K562 (cell line): ENCODE results near the gene TF. TPM values are rescaled to one million over a fixed set of nuclear protein-coding genes. Genes with fewer than 3 reads are reported as not detected.

Experiments used
- ATAC-seq: fragments of 200-7000 bp; cut with Tn5 transposase; 3 replicates; pipeline ENCODE4 v1.9.1; 2020; ENCODE audit warnings: moderate library complexity
- BruUV-seq: library from RNA; stranded (reverse); fragments of 400-500 nt; replicated peaks from 2 replicates; lab custom pipeline; 2021; lab: Mats Ljungman, UMichigan
- CTCF ChIA-PET: fragments of 300-600 bp; formaldehyde crosslinking; extraction: SDS; loops from one replicate; lab custom pipeline; 2021; ENCODE audit warnings: low intra/inter-chr PET ratio; lab: Yijun Ruan, JAX
- POLR2A ChIA-PET: fragments of 300-600, 350-650 bp; sonication (Branson Sonifier 250); formaldehyde crosslinking; extraction: SDS; loops from one replicate; lab custom pipeline; 2021; ENCODE audit warnings: antibody characterized with exemption, inconsistent platforms; lab: Yijun Ruan, JAX
- DNase-seq, 4 experiments: peaks; one replicate each; pipeline versions ENCODE4 v3.0.0 to v3.0.0-alpha.2; 2011 to 2018; ENCODE audit warnings: low spot score in 3 of 4, mixed read lengths in 3 of 4; ENCODE audit errors: extremely low read depth in 1 of 4
- FAIRE-seq: peaks from 2 replicates; lab custom pipeline; 2011; peaks lifted over from hg19 to GRCh38; lab: Jason Lieb, UNC
- H2AFZ ChIP-seq: 2 replicates; pipeline ENCODE4 v1.6.0; 2011; ENCODE audit warnings: low read depth, low read length, control low read depth, inconsistent platforms
- H3K27ac ChIP-seq: fragments of 200-600 bp; 3 replicates; pipeline ENCODE4 v1.8.0; 2011; ENCODE audit warnings: low read depth, mild to moderate bottlenecking, control low read depth, inconsistent platforms, low read length, moderate library complexity, mixed read lengths; ENCODE audit errors: extremely low read depth
- H3K27me3 ChIP-seq, 2 experiments: fragments of 300-600 bp in 1 of 2; 2 replicates in 1 of 2; 3 replicates in 1 of 2; pipeline versions ENCODE4 v1.6.0 to v1.8.0; 2011; ENCODE audit warnings: inconsistent platforms in 2 of 2, low read length in 2 of 2, mild to moderate bottlenecking in 1 of 2, mixed read lengths in 1 of 2, moderate library complexity in 1 of 2; ENCODE audit not compliant: control insufficient read depth in 2 of 2, insufficient read depth in 2 of 2
- H3K36me3 ChIP-seq: fragments of 300-600 bp; 3 replicates; pipeline ENCODE4 v1.8.0; 2011; ENCODE audit warnings: mild to moderate bottlenecking, low read length, inconsistent platforms; ENCODE audit not compliant: control insufficient read depth, insufficient read depth
- H3K4me1 ChIP-seq, 2 experiments: fragments of 200-600 bp in 1 of 2; replicated peaks in 1 of 2; 2 replicates in 1 of 2; 3 replicates in 1 of 2; pipeline versions ENCODE4 v1.5.1 to v1.8.0; 2011; ENCODE audit warnings: inconsistent platforms in 2 of 2, low read length in 2 of 2, mild to moderate bottlenecking in 1 of 2, mixed read lengths in 1 of 2, moderate library complexity in 1 of 2; ENCODE audit not compliant: control insufficient read depth in 2 of 2, insufficient read depth in 2 of 2
- H3K4me2 ChIP-seq: 2 replicates; pipeline ENCODE4 v1.6.1; 2011; ENCODE audit warnings: low read length, control low read depth, inconsistent platforms, mixed read lengths; ENCODE audit not compliant: insufficient read depth
- H3K4me3 ChIP-seq: fragments of 200-600 bp; sonication (generic), shearing (Covaris generic); 2 replicates; pipeline ENCODE4 v1.5.1; 2016; ENCODE audit warnings: control low read depth, inconsistent platforms
- H3K79me2 ChIP-seq: fragments of 200-600 bp; 3 replicates; pipeline ENCODE4 v1.8.0; 2011; ENCODE audit warnings: low read length, inconsistent platforms; ENCODE audit not compliant: control insufficient read depth, insufficient read depth
- H3K9ac ChIP-seq, 2 experiments: 2 replicates each; pipeline versions ENCODE4 v1.6.0 to v1.6.1; 2011; ENCODE audit warnings: low read depth in 2 of 2, low read length in 2 of 2, control low read depth in 1 of 2, inconsistent platforms in 1 of 2, mild to moderate bottlenecking in 1 of 2, mixed read lengths in 1 of 2; ENCODE audit not compliant: insufficient read depth in 1 of 2
- H3K9me1 ChIP-seq: one replicate; pipeline ENCODE4 v1.6.0; 2011; ENCODE audit warnings: inconsistent platforms, mild to moderate bottlenecking, low read length, moderate library complexity; ENCODE audit not compliant: control insufficient read depth, insufficient read depth
- H3K9me3 ChIP-seq: replicated peaks from 2 replicates; pipeline ENCODE4 v1.5.1; 2011; ENCODE audit warnings: low read depth, low read length, inconsistent platforms; ENCODE audit not compliant: control insufficient read depth, insufficient read depth
- H4K20me1 ChIP-seq: replicated peaks from 2 replicates; pipeline ENCODE4 v1.6.1; 2011; ENCODE audit warnings: low read length, inconsistent platforms, mixed read lengths; ENCODE audit not compliant: control insufficient read depth, insufficient read depth
- ATF1 ChIP-seq, 2 experiments: fragments of 450-650 bp in 1 of 2; IDR thresholded peaks; 2 replicates each; pipeline ENCODE4 v1.6.1; 2016; ENCODE audit warnings: missing compliant biosample characterization in 1 of 2, missing genetic modification characterization in 1 of 2
- ZNF121 ChIP-seq: sonication (generic); formaldehyde crosslinking; conservative IDR thresholded peaks from 2 replicates; pipeline ENCODE4 v1.8.0; 2022; ENCODE audit warnings: missing genetic modification reagents
- WGBS: fragments of 100-300 bp; shearing (Covaris generic); methylation state at CpG from one replicate; pipeline ENCODE4 v1.1.6; 2016; ENCODE audit warnings: low coverage, mixed read lengths; ENCODE audit not compliant: insufficient coverage; ENCODE audit errors: missing lambda C conversion rate; 5-methylcytosine and 5-hydroxymethylcytosine counted together
- in situ Hi-C: fragments of 300-500 bp; cut with MboI; formaldehyde crosslinking; loops from 4 replicates; pipeline ENCODE4 v1.15.0; 2018; ENCODE audit warnings: inconsistent platforms, mixed read lengths
- intact Hi-C: fragments of 100-400 bp; cut with micrococcal nuclease; formaldehyde crosslinking; loops from 2 replicates; pipeline ENCODE4 v1.14.2; 2022
- polyA plus RNA-seq, 8 experiments: library from polyadenylated mRNA; depleted of rRNA in 4 of 8; stranded (reverse) in 5 of 8; unstranded in 3 of 8; fragments of >200 nt; fragmentation: Nextera tagmentation in 2 of 8; fragmentation: Illumina TruSeq in 1 of 8; extraction: Ambion mirVana in 2 of 8; extraction: Trizol in 1 of 8; gene quantifications; 2 replicates each; pipeline versions ENCODE4 v1.2.1 to v1.2.3, GENCODE V29; 2011 to 2014; ENCODE audit warnings: inconsistent platforms in 1 of 8, missing spikeins in 1 of 8
- total RNA-seq, 7 experiments: library from RNA; depleted of rRNA in 6 of 7; stranded (reverse); fragments of >200 nt in 6 of 7; fragmentation: Illumina TruSeq in 2 of 7; extraction: Trizol in 2 of 7; gene quantifications; 2 replicates each; pipeline versions ENCODE4 v1.2.1 to v1.2.3, GENCODE V29; 2011 to 2021; ENCODE audit warnings: low replicate concordance in 1 of 7
- TF ChIP-seq, protein P1 (sequence below): fragments of 250-450 bp; sonication (Bioruptor Pico); IDR thresholded peaks from 2 replicates; pipeline ENCODE4 v1.8.0; 2022; ENCODE audit warnings: inconsistent platforms
- TF ChIP-seq, protein P2 (sequence below): fragments of 450-650 bp; formaldehyde crosslinking; IDR thresholded peaks from 2 replicates; pipeline ENCODE4 v1.4.0; 2020; ENCODE audit warnings: mild to moderate bottlenecking

Gene TF
- total and polyA plus RNA-seq, 9 of the 15 experiments (the other 6 are each of a cell fraction or from before 2014, with no cell fraction given): 0.09 to 9.2 (median 3.1) TPM

DNA sequence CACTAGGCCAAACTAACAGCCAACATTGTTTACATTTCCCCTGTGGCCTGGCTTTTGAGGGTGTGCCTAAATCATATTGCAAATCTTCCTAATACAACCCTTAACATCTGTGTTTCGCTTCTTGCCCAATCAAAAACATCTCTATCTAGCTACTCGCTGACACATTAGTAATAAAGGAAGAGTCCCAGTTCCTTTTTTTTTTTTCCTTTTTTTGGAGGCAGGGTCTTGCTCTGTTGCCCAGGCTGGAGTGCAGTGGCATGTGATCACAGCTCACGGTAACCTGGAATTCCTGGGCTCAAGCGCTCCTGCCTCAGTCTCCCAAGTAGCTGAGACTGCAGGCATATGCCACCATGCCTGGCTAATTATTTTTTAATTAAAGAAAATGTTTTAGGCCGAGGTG lies 57.3 kb downstream of the TF start:
- H4K20me1 ChIP-seq: no peaks in the 10 kb centered on the region
- H3K9me1 ChIP-seq: no peaks in the 10 kb centered on the region
- in situ Hi-C loops (loop anchor here (5.0 to 25.0 kb wide), 4 partner anchors 131 to 1066 kb away; partner anchors contain the start of genes ANAPC13, CEP63 and TMEM108), intact Hi-C loops (no loop called here)
- CTCF ChIA-PET: no interaction called here
- H2AFZ ChIP-seq: no peak overlapping the region
- POLR2A ChIA-PET: no interaction called here
- DNase-seq (no peak), ATAC-seq (no peak), FAIRE-seq (no peak)
- no peaks in the 10 kb centered on the region for H3K9me3 ChIP-seq
- H3K4me2 ChIP-seq: no peak overlapping the region
- no peaks in the 10 kb centered on the region for H3K27me3 ChIP-seq
- peaks cover 14% of the 10 kb centered on the region; the same call in 2 of the 3 replicates for H3K36me3 ChIP-seq
- H3K27ac ChIP-seq: no peak overlapping the region
- peaks cover 24% of the 10 kb centered on the region for H3K79me2 ChIP-seq
- 52% methylated on average over 3 of the region's 5 CpGs for WGBS
- no peaks in the 10 kb centered on the region; a peak in 1 of 5 replicates for H3K4me1 ChIP-seq
- peak; percentile 58 for TF ChIP-seq ZNF121 (CRISPR knock-in tag)
- TF ChIP-seq ATF1 (CRISPR knock-in tag; IDR thresholded peaks at IDR 0.05): no peak
- TF ChIP-seq ATF1 (tag; IDR thresholded peaks at IDR 0.05): no peak
- TF ChIP-seq, protein P1, sequence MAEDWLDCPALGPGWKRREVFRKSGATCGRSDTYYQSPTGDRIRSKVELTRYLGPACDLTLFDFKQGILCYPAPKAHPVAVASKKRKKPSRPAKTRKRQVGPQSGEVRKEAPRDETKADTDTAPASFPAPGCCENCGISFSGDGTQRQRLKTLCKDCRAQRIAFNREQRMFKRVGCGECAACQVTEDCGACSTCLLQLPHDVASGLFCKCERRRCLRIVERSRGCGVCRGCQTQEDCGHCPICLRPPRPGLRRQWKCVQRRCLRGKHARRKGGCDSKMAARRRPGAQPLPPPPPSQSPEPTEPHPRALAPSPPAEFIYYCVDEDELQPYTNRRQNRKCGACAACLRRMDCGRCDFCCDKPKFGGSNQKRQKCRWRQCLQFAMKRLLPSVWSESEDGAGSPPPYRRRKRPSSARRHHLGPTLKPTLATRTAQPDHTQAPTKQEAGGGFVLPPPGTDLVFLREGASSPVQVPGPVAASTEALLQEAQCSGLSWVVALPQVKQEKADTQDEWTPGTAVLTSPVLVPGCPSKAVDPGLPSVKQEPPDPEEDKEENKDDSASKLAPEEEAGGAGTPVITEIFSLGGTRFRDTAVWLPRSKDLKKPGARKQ: no peak
- TF ChIP-seq, protein P2, sequence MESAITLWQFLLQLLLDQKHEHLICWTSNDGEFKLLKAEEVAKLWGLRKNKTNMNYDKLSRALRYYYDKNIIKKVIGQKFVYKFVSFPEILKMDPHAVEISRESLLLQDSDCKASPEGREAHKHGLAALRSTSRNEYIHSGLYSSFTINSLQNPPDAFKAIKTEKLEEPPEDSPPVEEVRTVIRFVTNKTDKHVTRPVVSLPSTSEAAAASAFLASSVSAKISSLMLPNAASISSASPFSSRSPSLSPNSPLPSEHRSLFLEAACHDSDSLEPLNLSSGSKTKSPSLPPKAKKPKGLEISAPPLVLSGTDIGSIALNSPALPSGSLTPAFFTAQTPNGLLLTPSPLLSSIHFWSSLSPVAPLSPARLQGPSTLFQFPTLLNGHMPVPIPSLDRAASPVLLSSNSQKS (CRISPR knock-in tag): no peak
- TF ChIP-seq, all 486 proteins: peak for 1
- no peak overlapping the region for H3K9ac ChIP-seq
- H3K4me3 ChIP-seq: no peak overlapping the region
- no TSS peak for BruUV-seq
